HG03135 (cell line): ENCODE results near the gene RBKS.
"Not testable (repeated sequence)": the region's sequence is repeated elsewhere in the genome, so short reads cannot be mapped to it uniquely, and the experiment has no call there.

Experiments
- ATAC-seq: cut with Tn5 transposase; IDR thresholded peaks from one replicate; pipeline ENCODE4 v1.9.1; 2021; ENCODE audit warnings: mild to moderate bottlenecking, moderate library complexity; ENCODE audit not compliant: unreplicated experiment

Gene RBKS

DNA sequence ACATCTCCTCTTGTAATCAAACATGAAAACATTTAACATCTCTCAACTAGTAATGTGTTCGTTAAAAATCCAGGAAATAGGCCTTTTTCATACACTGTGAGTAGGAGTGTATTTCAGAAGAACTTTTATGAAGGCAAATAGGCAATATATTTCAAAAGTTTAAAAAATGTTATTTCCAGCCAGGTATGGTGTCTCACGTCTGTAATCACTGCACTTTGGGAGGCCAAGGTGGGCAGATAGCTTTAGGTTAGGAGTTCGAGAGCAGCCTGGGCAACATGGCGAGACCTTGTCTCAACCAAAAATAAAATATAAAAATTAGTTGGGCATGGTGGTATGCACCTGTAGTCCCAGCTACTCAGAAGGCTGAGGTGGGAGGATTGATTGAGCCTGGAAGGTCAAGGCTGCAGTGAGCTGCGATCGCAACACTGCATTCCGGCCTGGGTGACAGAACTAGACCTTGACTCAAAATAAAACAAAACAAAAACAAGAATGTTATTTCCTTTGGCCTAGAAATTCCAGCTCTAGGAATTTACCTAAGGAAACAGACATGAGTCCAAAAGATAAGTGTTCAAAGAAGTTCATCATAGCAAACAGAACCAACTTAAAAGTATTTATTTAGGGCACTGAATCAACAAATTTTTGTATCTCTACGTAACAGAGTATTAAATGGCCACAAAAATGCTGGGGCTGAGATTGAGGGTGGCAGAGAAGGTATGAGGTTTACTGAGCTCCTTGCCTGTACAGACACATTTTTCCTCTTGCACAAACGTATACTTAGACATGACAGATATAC lies 14.9 kb downstream of the RBKS start:
- no peak for ATAC-seq

DNA sequence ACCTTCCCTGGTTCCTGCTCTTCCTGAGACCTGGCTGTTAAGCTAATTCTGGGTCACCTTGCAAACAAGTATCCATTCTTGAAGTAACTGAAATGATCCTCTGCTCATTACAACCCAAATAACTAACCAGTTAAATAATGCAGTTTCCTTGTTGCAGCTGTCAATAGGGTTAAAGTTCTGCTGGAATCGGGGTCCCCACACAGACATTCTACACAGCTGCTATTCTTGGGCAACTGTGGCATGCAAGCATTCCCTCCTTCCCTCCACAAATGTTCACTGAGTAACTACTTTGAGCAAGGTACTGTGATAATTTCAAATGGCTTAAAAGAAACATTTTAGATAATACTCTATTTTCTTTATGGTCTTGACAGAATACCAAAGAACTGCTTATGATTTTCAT lies 17.1 kb downstream of the RBKS start:
- ATAC-seq, result no peak

- ATAC-seq, result no peak
These were observed 18.4 kb downstream of the RBKS start for GRCh38 chr2:27871802-27872201.

DNA sequence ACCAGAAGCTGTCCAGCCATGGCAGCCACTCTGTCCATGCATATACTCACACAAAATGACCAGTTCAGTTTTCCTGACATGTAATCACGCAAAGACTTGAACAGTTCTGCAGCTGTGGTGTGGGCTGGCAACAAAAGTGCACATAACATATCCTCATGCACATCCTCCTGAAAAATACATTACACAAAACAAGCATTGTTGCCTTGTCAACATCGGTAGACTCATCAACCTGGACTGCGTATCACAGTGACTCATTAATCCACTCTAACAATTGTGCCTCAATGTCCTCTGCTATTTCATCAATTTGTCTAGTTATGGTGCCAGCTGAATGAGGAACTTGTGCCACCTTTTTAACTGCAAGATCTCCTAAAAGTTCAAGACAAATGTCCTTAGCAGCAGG lies 19.5 kb downstream of the RBKS start:
- ATAC-seq, result no peak

DNA sequence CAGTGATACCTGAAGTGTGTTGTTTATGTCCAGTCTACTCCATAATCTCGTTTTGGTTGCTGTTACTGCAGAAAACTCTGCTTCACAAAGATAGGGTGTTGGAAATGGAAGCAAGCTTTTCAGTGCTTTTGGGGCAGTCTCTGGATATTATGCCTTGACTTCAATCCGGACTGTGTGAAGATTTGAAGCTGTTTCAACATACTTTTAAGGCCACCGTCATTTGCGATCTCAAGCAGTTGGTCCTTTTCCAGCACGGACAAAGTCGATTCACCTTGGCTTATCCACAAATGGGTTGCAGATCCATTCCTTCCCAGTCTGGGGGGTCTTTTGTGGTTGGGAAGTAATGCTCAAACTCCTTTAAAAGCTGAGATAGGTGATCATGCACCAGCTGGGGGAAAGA lies 20.4 kb downstream of the RBKS start:
- ATAC-seq, result no peak

DNA sequence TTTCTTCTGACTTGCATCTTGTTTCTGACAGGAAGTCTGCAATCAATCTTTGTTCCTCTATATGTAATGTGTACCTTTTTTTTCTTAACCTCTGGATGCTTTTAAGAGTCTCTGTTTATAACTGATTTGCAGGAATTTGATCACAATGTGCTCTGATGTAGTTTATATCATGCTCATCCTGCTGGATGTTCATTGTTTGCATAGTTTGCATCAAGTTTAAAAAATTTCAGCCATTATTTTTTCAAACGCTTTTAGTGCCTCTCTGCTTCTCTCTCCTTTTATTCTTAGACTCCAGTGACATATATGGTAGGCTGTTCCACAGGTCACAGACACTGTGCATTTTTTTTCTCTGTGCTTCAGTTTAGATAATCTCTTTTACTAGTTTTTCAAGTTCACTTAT lies 23.9 kb downstream of the RBKS start:
- no peak for ATAC-seq

GRCh38 chr2:27863955-27864354 lies 26.2 kb downstream of the RBKS start:
- ATAC-seq, result not testable (repeated sequence)

- no peak for ATAC-seq
These were observed 27.0 kb downstream of the RBKS start for GRCh38 chr2:27863146-27863545.

DNA sequence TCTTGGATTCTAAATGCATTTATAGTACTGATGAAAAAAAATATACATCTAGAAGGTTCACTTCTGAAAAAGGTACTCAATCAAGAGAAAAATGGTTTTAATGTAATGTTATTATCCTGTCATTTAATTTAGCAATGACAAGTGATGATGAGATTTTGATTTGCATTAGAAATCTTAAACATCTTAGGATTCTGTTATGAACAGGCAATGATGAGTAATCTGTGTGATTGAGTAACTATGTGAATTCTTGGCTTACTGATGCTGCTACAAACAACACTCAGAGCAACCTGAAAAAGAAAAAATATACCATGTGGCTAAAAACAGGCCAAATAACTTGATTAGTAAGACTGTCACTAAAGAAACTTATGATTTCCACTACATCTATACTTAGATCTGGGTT lies 30.1 kb downstream of the RBKS start:
- no peak for ATAC-seq

DNA sequence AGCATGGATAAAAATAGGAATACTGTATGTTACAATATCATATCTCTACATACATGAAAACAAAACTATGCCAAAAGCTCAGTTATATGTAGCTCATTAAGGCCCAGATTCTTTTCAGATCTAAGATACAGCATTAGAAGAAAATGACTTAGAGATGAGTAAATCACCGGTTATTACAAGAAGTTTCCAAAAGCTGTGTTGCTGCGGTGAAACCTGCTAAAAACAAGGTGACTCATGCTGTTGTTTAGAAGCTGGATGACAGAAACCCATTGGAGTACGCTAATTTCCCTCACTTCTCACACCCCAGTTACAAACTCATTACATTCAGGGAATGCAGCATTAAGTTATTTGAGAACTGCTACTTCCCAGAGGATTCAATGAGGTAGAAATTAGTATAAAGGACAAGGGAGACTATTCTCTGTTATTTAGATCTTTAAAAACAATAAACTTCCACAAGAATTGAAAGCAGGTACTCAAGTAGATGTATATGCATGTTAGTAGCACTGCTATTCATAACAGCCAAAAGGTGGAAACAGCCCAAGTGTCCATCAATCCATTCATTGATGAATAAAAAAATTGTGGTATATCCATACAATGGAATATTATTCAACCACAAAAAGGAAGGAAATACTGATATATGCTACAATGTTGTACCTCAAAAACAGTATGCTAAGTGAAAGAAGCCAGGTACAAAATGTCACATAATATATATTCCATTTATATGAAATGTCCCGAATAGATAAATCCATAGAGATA lies 32.6 kb downstream of the RBKS start:
- no peak for ATAC-seq

DNA sequence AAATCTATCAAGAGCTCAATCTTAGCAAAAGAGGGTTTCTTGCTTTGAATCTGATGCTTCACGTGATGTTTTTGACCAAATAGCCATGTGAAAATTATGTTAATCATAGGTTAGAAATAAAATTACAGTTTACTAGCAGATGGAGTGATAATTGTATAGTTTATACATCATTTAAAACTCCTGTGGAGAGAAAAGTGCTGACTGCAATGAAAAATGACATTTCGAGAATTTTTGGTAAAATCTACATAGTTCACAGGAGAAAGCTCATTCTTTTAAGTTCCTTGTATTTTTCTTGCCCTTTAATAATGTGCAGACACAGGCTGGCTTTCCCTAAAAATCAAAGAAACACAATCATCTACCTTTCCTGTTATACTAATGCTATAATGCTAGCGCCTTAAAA lies 33.2 kb downstream of the RBKS start:
- ATAC-seq, result no peak

GRCh38 chr2:27856386-27856785 lies 33.8 kb downstream of the RBKS start:
- no peak for ATAC-seq

DNA sequence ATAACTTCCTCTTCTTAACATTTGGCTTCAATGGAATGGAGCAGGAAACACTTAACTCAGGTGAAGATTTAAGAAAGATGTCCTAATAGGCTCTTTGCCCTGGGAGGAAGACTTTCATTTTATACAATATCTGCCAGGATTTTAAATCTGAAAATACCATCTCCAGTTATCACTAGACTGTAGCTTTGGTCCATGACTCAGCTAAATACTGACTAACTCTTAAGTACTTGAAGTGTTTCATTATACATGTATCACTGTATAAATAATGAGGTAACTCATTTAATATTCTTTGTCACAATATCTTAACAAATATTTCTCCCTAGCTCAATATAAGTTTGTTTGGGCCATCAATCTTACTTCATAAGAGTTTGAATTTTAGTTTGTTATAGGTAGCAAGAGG lies 34.7 kb downstream of the RBKS start:
- ATAC-seq, result no peak

GRCh38 chr2:27854229-27854862 lies 35.8 kb downstream of the RBKS start:
- no peak for ATAC-seq

DNA sequence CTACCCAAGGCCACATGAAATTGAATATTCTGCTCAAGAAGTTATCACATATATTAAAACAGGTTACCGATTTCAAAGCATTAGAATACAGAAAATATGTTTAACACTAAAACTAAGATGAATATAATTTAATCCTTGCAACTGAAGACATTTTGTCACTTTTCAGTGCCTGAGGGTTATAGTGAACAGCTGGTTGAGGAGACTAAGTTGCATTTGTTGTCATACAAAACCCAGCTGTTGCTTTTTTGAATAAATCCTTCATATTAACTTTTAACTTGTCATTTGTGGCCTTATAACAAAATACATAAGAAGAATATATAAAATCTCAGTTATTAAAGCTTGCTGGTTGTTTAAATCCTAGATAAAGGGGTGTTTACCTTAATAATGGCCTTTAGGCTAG lies 37.5 kb downstream of the RBKS start:
- ATAC-seq, result no peak

- ATAC-seq, result no peak
These were observed 40.5 kb downstream of the RBKS start for GRCh38 chr2:27849558-27850205.

DNA sequence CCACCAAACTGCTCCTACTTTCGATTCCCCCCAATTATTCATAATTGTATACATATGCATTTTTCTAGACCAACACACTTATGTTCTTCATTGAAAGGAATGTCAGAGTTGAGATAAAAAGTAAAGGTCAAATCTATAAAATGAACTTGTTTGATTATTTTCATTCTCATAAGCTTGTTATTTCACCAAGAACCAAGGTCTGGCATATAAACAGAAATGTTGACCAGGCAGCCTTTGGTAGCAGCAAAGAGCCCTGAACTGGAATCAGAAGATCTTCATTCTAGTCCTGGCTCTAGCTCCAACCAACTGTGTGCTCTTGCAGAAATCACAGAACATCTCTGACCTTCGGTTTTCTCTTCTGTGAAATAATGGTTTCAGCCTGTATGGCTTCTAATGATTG lies 42.9 kb downstream of the RBKS start:
- ATAC-seq, result no peak

DNA sequence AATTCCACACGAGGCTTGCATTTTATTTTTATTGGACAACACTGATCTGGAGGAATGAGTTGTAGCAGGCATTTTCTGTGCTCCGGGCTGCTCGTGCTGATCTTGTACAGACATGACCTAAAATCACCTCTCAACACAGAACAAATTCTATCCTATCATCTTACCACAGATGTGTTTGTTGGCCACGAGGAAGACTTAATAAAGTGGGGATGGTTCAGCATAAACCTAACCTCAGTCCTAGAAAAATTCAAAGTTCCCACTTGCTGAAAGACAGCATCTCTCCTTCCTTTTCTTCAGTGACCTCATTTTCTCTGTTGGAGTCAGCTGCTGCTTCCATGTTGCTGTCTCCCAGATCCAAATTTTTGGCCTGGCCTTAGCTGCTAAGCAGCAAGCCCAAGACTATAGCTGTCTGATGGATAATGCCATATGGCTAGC lies 45.3 kb downstream of the RBKS start:
- no peak for ATAC-seq

DNA sequence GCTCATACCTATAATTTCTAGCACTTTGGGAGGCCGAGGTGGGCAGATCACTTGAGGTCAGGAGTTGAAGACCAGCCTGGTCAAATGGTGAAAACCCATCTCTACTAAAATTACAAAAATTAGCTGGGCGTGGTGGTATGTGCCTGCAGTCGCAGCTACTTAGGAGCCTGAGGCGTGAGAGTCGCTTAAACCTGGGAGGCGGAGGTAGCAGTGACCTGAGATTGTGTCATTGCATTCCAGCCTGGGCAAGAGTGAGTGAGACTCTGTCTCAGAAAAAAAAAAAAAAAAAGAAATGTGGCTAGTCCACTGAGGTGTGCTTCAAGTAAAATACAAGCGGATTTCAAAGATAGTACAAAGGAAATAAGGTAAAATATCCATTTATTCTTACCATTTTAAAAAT lies 46.2 kb downstream of the RBKS start:
- ATAC-seq, result no peak

- no peak for ATAC-seq
These were observed 47.3 kb downstream of the RBKS start for GRCh38 chr2:27842894-27843293.

DNA sequence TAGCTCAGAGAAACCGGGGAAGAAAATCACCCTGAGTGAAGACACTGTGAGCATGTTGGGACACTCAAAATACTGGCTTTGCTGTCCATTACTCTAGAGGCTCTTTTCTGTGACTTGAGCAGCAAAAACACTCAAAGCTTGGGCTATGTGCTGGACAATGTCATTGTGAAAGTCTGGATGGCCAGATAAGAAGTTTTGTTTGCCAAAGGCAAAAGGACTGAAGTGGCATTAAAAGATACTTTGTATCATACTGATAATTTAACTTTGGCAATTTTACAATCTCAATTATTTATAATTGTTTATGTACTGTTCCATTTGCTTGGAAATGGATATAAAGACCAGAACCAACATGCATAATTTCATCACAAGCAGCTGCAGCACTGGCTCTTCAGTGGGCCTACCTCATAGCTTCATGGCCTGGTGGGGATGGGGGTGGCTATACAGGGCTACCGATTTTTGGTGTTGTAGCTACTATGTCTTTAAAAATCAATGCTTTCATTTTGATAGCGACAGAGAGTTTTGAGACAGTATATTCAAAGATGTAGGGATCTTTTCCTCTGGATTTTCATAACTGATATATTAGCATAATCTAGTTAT lies 51.1 kb downstream of the RBKS start:
- ATAC-seq, result no peak
